Sciatic nerve (tissue), 2 donors: Measurements from ENCODE around the gene INTS13. TPM values are rescaled to one million over a fixed set of nuclear protein-coding genes. Genes with fewer than 3 reads are reported as not detected.
A peak's percentile ranks its signal among the peaks of the same experiment; 100 is the strongest.
"Not testable (repeated sequence)": the region's sequence is repeated elsewhere in the genome, so short reads cannot be mapped to it uniquely, and the experiment has no call there.

Experiments
- ATAC-seq: fragments of 200-7000 bp; cut with Tn5 transposase; one replicate; pipeline ENCODE4 v1.9.1; 2020; ENCODE audit warnings: mild to moderate bottlenecking, moderate library complexity
- DNase-seq: peaks from one replicate; pipeline ENCODE4 v3.0.0-alpha.2; 2020; ENCODE audit warnings: low spot score
- intact Hi-C: fragments of 100-400 bp; cut with DNase I; formaldehyde crosslinking; loops from one replicate; pipeline ENCODE4 v1.14.2; 2022
- total RNA-seq: library from RNA; stranded (reverse); fragmentation: NEBNext Ultra II Directional; extraction: Animal tissue kit (Norgen Biotek cat#: 25700); gene quantifications from one replicate; pipeline ENCODE4 v1.2.1, GENCODE V29; 2021
- donor health status: DM: no; HTN: no; CAD: no.
- donor health status: DM: no; HTN: no; CAD: no.

The INTS13 gene
- total RNA-seq, 1 donor from 2014 or later: 13.9 TPM

- intact Hi-C loops: no loop called here
- ATAC-seq (no peak), DNase-seq (no peak)
Measured at GRCh38 chr12:26936559-26937442, 980 bp downstream of the INTS13 start.

DNA sequence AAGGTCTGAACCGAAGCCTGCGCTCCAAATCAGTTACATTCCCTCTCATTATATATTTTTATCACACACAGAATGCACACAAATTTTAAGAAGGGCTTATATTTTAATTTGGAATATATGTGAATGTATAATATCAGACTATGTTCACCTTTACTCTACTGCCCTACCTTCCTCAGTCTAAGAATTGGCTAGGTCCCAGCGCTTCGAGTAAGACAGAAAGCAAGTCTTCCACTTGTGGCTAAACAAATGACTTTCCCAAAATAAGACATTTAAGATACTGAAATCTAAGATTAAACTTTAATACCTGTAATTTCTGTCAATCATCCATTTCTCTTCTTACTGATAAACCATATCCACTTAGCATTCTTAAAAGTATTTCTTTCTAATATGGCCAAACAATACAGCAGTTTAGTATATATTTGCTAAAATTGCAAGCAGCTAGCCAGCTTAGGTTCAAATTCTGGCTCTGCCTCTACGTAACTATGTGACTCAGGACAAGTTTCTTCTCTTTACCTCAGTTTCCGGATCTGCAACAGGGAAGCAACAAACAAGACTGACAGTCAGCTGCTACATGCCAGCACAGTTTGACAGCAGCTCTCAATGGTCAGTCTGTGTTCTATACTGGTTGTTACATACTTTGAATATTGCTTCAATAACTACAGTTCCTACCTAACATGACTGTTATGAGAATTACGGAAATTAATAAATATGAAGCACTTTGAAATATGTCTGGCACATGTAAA lies 2.0 kb downstream of the INTS13 start:
- no peak for DNase-seq
- intact Hi-C loops: no loop called here
- ATAC-seq: no peak

DNA sequence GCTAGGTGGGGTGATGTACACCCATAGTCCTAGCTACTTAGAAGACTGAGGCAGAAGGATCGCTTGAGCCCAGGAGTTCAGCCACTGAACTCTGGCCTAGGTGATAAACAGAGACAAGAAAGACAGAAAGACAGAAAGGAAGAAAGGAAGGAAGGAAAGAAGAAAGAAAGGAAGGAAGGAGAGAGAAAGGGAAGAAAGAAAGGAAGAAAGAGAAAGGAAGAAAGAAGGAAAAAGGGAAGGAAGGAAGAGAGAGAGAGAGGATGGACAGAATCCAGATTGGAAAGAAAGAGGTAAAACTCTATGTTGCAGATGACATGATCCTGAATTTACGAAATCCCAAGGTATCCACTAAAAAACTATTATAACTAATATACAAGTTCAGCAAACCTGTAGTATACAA lies 8.2 kb downstream of the INTS13 start:
- intact Hi-C loops: no loop called here
- DNase-seq (no peak), ATAC-seq (no peak)

- intact Hi-C loops: no loop called here
- ATAC-seq: no peak
Measured at GRCh38 chr12:26928661-26929060, 9.1 kb downstream of the INTS13 start.

GRCh38 chr12:26921886-26922285 lies 15.9 kb downstream of the INTS13 start:
- no peak for ATAC-seq
- DNase-seq: no peak
- intact Hi-C loops: no loop called here

More at GRCh38 chr12:26928661-26929060, 9.1 kb downstream of the INTS13 start:
- no peak for DNase-seq

GRCh38 chr12:26919216-26919555 lies 18.6 kb downstream of the INTS13 start:
- DNase-seq (no peak), ATAC-seq (peak; percentile 41)
- intact Hi-C loops: no loop called here

DNA sequence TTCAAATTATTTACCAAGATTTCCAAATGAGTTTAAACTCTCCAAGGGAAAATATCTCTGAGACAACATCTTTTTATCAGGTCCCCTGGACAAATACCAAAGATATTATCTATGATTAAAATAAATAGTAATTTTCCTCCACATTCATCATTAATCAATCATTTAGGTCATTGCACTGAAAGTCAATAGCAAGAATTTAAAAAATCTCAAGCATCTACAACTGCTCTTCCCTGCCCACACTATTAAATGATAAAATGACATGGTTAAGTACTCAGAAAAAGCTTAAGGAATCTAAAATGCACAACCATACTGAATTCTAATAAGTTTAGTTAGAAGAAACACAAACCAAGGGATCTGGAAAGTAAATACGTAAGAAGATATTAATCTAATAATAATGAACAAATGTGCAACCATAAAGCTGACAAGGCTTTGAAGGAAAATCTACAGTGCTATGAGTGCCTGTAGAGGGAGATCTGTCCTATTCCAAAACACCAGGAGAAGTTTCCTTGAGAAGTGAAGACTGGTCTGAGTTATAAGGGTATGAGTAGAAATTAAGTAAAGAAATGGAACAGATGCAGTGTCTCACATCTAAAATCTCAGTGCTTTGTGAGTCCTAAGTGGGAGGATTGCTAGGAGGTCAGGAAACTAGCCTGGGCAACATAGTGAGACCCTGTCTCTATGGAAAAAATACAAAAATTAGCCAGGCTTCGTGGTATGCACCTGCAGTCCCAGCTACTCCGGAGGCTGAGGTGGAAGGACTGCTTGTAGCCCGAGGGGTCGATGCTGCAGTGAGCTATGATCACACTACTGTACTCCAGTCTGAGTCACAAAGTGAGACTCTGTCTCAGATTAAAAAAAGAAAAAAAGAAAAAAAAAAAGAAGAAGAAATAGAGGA lies 19.2 kb downstream of the INTS13 start:
- intact Hi-C loops: no loop called here
- peak; percentile 72 for ATAC-seq
- DNase-seq: no peak

DNA sequence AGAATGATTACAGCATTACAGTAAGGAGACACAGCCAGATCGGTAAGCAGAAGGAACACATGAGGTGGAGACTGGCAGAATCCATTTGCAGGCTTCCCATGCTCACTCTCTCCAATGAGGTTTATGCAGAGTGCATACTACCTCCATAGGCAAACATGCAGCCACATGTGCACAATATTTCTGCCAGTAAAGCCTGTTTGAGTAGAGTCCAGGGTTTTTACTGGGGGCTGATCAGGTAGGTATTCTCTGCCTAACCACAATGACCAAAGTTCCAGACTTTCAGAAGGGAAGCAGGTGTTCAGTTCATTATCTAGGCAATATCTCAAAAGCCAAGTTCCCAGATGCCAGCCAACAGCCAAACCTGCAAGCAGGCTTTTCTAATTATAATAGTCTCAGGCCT lies 31.1 kb downstream of the INTS13 start:
- intact Hi-C loops: no loop called here
- no peak for ATAC-seq
- no peak for DNase-seq

GRCh38 chr12:26906024-26906423 lies 31.8 kb downstream of the INTS13 start:
- ATAC-seq: no peak
- DNase-seq: no peak
- intact Hi-C loops: no loop called here

DNA sequence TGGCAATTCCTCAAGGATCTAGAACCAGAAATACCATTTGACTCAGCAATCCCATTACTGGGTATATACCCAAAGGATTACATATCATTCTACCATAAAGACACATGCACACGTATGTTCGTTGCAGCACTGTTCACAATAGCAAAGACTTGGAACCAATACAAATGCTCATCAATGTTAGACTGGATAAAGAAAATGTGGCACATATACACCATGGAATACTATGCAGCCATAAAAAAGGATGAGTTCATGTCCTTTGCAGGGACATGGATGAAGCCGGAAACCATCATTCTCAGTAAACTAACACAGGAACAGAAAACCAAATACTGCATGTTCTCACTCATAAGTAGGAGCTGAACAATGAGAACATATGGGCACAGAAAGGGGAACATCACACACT lies 34.4 kb downstream of the INTS13 start:
- ATAC-seq, intact Hi-C loops, DNase-seq: not testable (repeated sequence)

DNA sequence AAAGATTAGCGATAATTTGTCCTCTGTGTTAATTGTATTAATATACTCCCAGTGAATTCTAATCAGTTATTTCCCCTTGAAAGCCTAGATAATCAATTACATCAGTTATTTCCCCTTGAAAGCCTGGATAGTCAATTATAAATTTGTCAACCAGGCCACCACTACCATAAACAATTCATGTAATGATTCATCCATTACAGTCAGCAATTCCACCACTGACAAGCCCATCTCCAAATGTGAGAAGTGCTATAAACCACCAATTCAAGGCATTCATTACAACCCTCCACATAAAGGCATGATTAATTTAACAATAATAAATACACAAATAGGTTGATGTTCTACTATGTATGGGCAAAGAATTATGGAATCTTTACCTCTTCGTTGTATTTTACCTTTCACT lies 40.9 kb downstream of the INTS13 start:
- intact Hi-C loops: no loop called here
- DNase-seq: no peak
- no peak for ATAC-seq

DNA sequence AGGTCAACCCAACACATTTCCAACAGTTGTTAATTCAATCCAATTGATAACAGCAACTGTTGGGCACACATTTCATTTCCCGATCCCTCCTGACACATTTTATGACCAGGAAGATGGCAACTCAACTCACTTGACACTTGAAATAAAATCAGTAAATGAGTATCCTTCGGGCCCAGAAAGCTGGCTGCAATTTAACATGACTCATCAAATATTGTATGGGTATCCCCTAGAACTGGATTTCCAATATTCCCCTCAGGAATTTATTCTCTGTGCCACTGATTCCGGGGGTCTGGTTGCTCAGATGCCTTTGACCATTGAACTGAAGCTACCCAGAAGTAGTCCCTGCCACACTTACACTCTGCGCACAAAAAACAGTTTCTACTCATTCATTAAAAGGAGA lies 42.1 kb downstream of the INTS13 start:
- ATAC-seq: no peak
- no peak for DNase-seq
- intact Hi-C loops: no loop called here

DNA sequence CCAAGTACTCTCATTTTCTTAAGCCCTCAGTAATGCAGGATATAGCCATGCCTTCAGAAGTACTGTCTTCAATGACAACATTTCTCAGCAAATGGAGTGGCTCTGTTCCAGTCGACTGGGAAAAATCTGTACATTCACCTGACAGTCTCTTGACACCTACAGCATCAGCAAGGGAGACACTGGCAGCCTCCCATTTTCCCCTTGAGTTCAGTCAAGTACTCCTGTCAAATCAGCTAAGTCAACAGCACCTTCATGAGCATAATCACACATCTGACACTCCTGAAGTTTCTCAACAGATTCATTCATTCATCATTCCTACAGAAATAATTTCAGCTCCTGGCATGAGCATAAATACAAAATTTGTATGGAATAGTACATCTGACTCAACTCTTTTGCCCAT lies 46.1 kb downstream of the INTS13 start:
- DNase-seq (no peak), ATAC-seq (no peak)
- intact Hi-C loops: no loop called here

DNA sequence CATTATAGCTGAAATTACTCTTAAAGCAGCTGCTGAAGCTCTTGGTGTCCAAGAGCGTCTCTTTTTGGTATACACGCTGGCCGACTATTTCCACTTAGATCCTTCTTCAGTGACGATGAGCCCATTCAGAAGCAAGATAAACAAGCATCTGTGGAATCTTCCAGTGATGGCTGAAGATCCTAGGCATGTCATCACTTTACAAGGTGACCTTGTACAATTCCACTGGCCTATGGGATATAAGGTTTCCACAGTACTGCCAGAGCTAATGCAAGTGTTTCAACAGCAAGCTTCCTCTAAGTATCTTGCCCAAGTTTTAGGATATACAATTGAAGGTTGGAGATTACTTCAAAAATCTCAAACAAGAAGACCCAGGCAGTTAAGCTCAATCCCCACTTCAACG lies 47.0 kb downstream of the INTS13 start:
- no peak for ATAC-seq
- DNase-seq: no peak
- intact Hi-C loops: no loop called here

- intact Hi-C loops: no loop called here
- DNase-seq (peak; percentile 91), ATAC-seq (peak; percentile 90)
Measured at GRCh38 chr12:26884765-26885576, 52.8 kb downstream of the INTS13 start.

GRCh38 chr12:26880625-26881024 lies 57.2 kb downstream of the INTS13 start:
- no peak for ATAC-seq
- intact Hi-C loops: no loop called here

GRCh38 chr12:26878661-26879119 lies 59.1 kb downstream of the INTS13 start:
- ATAC-seq (peak; percentile 93), DNase-seq (peak; percentile 80)
- intact Hi-C loops: no loop called here

More at GRCh38 chr12:26880625-26881024, 57.2 kb downstream of the INTS13 start:
- no peak for DNase-seq

DNA sequence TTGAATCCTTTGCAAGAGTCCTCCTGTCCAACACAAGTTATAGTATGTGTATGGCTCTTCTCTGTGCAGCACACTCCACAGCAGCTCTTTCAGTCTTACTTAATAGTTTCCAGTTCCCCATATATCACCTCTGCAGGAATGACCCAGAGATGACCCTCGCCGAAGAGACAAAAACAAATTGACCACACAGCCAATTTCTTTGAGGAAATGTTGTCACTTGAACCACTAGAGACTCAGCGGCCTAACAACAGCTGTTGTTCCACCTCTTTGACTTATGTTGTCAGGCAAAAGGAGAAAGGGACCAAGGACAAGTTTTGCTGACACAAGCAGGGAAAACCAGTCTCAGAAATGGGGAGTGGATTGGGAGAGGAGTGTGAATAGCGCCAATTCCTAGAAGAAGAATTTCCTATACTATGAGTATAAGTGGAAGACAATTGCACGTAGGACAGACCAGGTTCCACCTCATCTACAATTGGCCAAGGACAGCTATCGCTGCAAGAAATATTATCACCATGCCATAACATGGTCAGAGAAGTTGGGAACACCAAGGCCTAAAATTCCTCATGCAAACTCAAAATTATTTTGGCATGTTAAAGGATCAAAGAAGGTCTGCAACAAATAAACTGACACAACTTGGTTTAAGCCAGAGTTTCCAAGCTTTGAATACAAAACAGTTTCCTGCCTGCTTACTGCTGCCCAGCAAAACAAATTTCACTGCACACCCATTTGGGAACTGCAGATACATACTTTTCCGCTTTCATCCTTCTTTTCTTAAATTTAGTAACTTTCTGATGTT lies 63.1 kb downstream of the INTS13 start:
- DNase-seq: no peak
- ATAC-seq: peak; percentile 60
- intact Hi-C loops: no loop called here
